Measurements from ENCODE around the gene CENPF.
A peak's percentile ranks its signal among the peaks of the same experiment; 100 is the strongest.
"Not testable (repeated sequence)": the region's sequence is repeated elsewhere in the genome, so short reads cannot be mapped to it uniquely, and the experiment has no call there.

Gene CENPF

DNA sequence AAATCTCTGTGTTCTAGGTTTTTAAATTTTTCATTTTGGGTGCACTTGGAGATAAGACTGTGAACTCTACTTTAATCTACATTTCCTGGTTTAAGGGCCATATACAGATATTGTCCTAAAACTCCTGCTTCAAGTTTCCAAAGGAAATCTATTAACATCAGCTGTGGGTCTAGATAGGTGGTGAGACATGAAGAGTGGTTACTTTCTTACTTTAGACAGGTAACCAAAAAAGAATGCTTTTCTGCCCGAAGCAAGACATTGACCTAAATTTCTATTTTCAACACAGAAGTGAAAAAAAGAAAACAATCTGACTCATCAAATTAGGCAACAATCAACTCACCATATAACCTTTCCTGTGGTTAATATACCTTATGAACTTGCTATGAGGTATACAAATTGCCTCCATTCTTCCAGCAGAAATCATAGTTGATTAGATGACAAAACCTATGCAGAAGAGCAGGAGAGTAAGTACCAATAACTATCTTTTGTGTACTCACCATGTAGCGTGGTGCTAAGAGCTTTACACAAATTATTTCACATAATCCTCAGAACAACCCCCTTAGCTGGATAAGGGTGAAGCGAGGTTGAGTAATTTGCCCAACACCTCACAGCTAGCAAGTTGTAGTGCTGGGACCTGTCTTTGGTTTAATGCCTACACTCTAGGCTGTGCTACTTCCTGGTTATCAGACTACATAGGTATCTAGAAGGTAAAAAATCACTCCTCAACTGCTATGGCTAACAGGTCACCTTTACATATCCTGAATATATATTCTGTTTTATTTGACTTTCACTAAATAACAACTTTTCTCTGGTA, 28.2 kb upstream of the CENPF start:
- ATAC-seq: no peak
- DNase-seq (ENCODE audit: low spot score in 2 of 2): no peak
- no peak overlapping the region for H3K27ac Mint-ChIP-seq
- no peaks in the 10 kb centered on the region for H3K4me1 Mint-ChIP-seq
- peaks cover 9% of the 10 kb centered on the region for H3K9me3 Mint-ChIP-seq
- no peaks in the 10 kb centered on the region for H3K36me3 Mint-ChIP-seq
- no peak overlapping the region for H3K4me3 Mint-ChIP-seq

DNA sequence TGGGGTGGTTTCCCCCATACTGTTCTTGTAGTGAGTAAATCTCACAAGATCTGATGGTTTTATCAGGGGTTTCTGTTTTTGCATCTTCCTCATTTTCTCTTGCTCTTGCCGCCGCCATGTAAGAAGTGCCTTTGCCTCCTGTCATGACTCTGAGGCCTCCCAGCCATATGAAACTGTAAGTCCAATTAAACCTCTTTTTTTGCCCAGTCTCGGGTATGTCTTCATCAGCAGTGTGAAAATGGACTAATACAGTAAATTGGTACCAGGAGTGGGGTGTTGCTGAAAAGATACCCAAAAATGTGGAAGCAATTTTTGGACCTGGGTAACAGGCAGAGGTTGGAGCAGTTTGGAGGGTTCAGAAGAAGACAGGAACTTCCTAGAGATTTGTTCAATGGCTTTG, 26.9 kb upstream of the CENPF start:
- H3K27ac Mint-ChIP-seq; ATAC-seq; H3K4me3 Mint-ChIP-seq; H3K9me3 Mint-ChIP-seq; DNase-seq (ENCODE audit: low spot score in 2 of 2); H3K36me3 Mint-ChIP-seq; H3K4me1 Mint-ChIP-seq: not testable (repeated sequence)

DNA sequence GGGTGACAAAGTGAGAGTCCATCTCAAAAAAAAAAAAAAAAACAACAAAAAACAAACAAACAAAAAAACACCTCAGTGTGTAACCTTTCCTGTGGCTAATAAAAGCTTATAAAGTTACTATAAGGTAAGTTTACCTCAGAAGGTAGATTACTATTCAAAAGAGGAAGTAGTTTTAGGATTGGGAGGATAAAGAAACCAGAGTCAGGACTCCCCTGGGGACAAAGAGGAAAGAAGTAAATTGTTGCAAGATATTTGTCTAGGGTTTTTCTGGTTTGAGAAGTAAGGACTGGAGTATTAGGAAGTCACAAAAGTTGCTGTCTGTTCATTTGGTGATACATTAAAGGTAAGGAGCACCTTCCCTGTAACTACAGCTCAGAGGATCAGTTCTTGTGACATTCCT, 23.8 kb upstream of the CENPF start:
- Mint-ChIP-seq H3K9me3 (peaks cover 9% of the 10 kb centered on the region), H3K4me1 (no peaks in the 10 kb centered on the region), H3K27ac (no peak overlapping the region), H3K36me3 (no peaks in the 10 kb centered on the region), H3K4me3 (no peak overlapping the region)
- DNase-seq (ENCODE audit: low spot score in 2 of 2) (no peak), ATAC-seq (no peak)

DNA sequence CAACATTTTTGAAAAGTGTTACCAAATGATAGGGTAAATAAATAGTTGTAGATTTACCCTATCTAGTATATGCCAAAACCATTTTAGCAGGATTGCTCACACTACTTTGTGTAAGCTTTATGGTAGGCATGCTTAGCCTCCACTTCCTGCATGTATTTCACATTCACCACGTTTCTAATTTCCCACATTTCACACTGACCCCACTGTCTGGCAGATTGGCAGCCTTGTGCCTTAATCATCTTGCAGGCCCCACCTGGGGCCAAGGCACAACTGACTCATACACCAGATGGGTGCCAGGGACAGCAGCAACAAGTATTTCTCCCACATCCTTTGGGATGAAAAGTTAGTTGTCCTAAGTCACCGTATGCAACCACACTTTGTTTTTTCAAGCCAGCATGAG, 21.2 kb upstream of the CENPF start:
- DNase-seq (ENCODE audit: low spot score in 2 of 2) (no peak), ATAC-seq (no peak)
- Mint-ChIP-seq H3K36me3 (no peaks in the 10 kb centered on the region), H3K4me3 (no peak overlapping the region), H3K4me1 (no peaks in the 10 kb centered on the region), H3K27ac (no peak overlapping the region), H3K9me3 (no peaks in the 10 kb centered on the region)

- Mint-ChIP-seq H3K4me1 (no peaks in the 10 kb centered on the region), H3K27ac (no peak overlapping the region), H3K36me3 (no peaks in the 10 kb centered on the region)
Measured at GRCh38 chr1:214582289-214582891, 20.6 kb upstream of the CENPF start.

DNA sequence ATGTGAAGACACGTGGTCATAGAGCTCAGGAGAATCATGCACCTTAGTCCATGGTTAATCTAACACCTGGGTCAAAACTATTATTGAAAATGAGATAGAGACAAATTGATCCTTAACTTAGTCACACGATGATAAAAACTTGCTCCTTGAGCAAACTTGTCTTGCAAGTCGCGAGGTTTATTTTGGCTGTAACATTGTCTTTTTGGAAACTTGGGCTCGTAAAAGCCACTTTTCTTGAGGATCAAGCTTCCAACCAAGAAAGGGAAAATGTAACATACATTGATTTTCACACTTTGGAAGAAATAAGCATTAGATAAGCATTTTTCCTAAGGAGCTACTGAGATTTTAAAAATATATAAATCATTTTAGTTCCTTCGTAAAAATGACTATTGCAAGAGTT, 19.9 kb upstream of the CENPF start:
- H3K4me3 Mint-ChIP-seq: no peak overlapping the region
- H3K36me3 Mint-ChIP-seq: no peaks in the 10 kb centered on the region
- no peaks in the 10 kb centered on the region for H3K4me1 Mint-ChIP-seq
- no peak for ATAC-seq
- H3K27ac Mint-ChIP-seq: no peak overlapping the region
- DNase-seq (ENCODE audit: low spot score in 2 of 2): no peak
- no peaks in the 10 kb centered on the region for H3K9me3 Mint-ChIP-seq

More at GRCh38 chr1:214582289-214582891, 20.6 kb upstream of the CENPF start:
- peak; percentile 31 for ATAC-seq
- Mint-ChIP-seq H3K9me3 (no peaks in the 10 kb centered on the region), H3K4me3 (no peak overlapping the region)
- DNase-seq (ENCODE audit: low spot score in 2 of 2): no peak

- DNase-seq (ENCODE audit: low spot score in 2 of 2): no peak
- ATAC-seq: no peak
- no peaks in the 10 kb centered on the region for H3K36me3 Mint-ChIP-seq
- no peaks in the 10 kb centered on the region for H3K4me1 Mint-ChIP-seq
- no peak overlapping the region for H3K4me3 Mint-ChIP-seq
- H3K27ac Mint-ChIP-seq: no peak overlapping the region
- H3K9me3 Mint-ChIP-seq: no peaks in the 10 kb centered on the region
Measured at GRCh38 chr1:214583824-214584554, 19.0 kb upstream of the CENPF start.

GRCh38 chr1:214584805-214585766, 17.9 kb upstream of the CENPF start:
- Mint-ChIP-seq H3K9me3 (no peaks in the 10 kb centered on the region), H3K27ac (no peak overlapping the region), H3K4me3 (no peak overlapping the region), H3K4me1 (no peaks in the 10 kb centered on the region), H3K36me3 (no peaks in the 10 kb centered on the region)
- DNase-seq (ENCODE audit: low spot score in 2 of 2) (no peak), ATAC-seq (peak; percentile 75)

DNA sequence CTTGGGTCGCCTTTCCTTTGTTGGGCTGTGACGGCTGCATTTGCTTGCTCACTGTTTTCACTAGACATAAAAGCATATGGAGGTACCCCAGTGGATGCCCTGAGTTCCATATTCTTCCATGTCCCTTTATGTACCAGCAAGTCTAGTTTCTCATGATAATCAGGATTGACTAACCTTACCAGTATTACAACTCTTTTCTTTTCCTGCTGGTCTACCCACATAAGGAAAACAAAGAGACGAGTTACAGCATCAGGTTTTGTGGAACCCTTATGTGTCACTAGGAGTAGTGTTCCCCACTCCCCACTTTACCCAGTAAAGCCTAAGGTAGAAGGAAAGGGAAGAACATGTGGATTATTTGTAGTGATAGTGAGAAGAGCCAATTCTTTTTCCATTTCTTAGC, 16.4 kb upstream of the CENPF start:
- no peaks in the 10 kb centered on the region for H3K36me3 Mint-ChIP-seq
- no peaks in the 10 kb centered on the region for H3K4me1 Mint-ChIP-seq
- DNase-seq (ENCODE audit: low spot score in 2 of 2) (no peak), ATAC-seq (no peak)
- no peak overlapping the region for H3K27ac Mint-ChIP-seq
- H3K9me3 Mint-ChIP-seq: no peaks in the 10 kb centered on the region
- no peak overlapping the region for H3K4me3 Mint-ChIP-seq

- Mint-ChIP-seq H3K4me1 (no peaks in the 10 kb centered on the region), H3K4me3 (no peak overlapping the region), H3K27ac (no peak overlapping the region), H3K36me3 (no peaks in the 10 kb centered on the region), H3K9me3 (no peaks in the 10 kb centered on the region)
- DNase-seq (ENCODE audit: low spot score in 2 of 2) (no peak), ATAC-seq (no peak)
Measured at GRCh38 chr1:214587165-214587564, 15.8 kb upstream of the CENPF start.

DNA sequence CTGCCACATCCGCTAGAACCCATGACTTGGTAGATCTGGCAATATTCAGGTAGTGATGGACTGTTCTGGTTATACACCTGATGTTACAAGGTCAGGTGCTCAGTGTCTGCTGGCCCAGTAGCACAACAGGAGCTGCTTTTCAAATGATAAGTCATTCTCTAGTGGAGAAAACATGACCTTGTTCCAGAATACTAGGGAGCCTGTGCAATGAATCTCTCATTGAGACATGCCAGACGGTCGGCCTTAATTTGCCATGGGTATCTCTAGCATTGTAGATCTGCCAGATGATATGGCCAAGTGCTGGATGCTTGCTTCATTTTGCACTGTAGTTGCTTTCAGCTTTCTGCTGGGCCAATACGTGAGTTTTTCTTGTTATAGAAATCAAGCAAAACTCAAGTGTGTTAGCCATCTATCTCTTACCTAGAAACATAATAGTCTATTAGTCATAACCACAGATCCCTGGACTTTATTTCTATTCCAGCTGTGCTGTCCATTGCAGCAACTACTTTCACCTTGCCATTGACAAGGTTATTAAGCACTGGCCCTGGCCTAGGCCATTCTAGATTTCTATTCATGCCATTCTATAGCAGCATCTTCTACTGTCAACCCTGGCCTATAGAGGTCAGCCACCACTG, 13.9 kb upstream of the CENPF start:
- Mint-ChIP-seq H3K4me1 (no peaks in the 10 kb centered on the region), H3K4me3 (no peak overlapping the region), H3K36me3 (no peaks in the 10 kb centered on the region), H3K27ac (no peak overlapping the region), H3K9me3 (no peaks in the 10 kb centered on the region)
- ATAC-seq (no peak), DNase-seq (ENCODE audit: low spot score in 2 of 2) (no peak)

DNA sequence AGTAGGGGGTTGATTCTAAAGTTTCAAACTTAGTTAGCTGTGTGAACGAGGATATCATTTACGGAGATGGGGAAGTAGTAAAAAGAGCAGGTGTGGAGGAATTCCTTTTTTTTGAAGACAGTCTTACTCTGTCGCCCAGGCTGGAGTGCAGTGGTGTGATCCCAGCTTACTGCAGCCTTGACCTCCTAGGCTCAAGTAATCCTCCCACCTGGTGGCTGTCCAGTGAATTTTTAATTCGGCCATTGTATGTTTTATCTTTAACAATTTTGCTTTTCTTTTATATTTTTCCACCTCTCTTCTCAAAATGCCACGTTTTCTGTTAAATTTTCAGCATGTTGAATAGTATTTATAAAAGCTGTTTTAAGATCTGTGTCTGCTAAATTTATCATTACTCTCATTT, 12.3 kb upstream of the CENPF start:
- no peaks in the 10 kb centered on the region for H3K4me1 Mint-ChIP-seq
- no peak for ATAC-seq
- DNase-seq (ENCODE audit: low spot score in 2 of 2): no peak
- no peak overlapping the region for H3K27ac Mint-ChIP-seq
- no peaks in the 10 kb centered on the region for H3K9me3 Mint-ChIP-seq
- no peak overlapping the region for H3K4me3 Mint-ChIP-seq
- no peaks in the 10 kb centered on the region for H3K36me3 Mint-ChIP-seq

GRCh38 chr1:214591918-214592317, 11.1 kb upstream of the CENPF start:
- not testable (repeated sequence) for ATAC-seq; H3K27ac Mint-ChIP-seq; H3K4me1 Mint-ChIP-seq; H3K9me3 Mint-ChIP-seq; H3K4me3 Mint-ChIP-seq; DNase-seq (ENCODE audit: low spot score in 2 of 2); H3K36me3 Mint-ChIP-seq

DNA sequence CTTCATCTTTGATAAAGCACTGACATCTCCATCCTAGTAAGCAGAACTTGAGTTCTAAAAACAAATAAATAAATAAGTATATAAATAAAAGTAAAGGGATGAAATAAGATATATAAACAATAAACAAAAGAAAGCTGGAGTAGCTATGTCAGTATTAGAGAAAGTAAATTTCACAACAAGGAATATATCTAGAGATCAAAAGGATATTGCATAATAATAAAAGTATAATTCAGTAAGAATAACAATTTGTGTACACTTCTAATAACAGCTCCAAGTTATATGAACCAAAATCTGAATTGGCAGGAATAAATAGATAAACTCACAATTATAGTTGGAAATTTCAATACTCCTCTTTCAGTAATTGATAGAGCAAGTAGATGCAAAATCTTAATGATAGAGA, 9.8 kb upstream of the CENPF start:
- Mint-ChIP-seq H3K27ac (no peak overlapping the region), H3K9me3 (no peaks in the 10 kb centered on the region), H3K4me3 (no peak overlapping the region), H3K36me3 (no peaks in the 10 kb centered on the region), H3K4me1 (no peaks in the 10 kb centered on the region)
- ATAC-seq: no peak
- no peak for DNase-seq (ENCODE audit: low spot score in 2 of 2)

Measured in stimulated activated effector memory CD8-positive, alpha-beta T cell treated with anti-CD3 and anti-CD28 coated beads, Interleukin-12 subunit alpha, Interleukin-12 subunit beta, amount 100 ng/mL, for 72 hours (primary cell).